Natural killer cell (primary cell): Measurements from ENCODE around the gene AJAP1. TPM values are rescaled to one million over a fixed set of nuclear protein-coding genes. Genes with fewer than 3 reads are reported as not detected.

Experiments
- ATAC-seq, 3 donors: fragments of 150-1000 bp in 2 of 3; fragments of 200-7000 bp in 1 of 3; cut with Tn5 transposase; 1 replicate in 1 of 3; 2 replicates in 2 of 3; pipeline ENCODE4 v1.10.0; 2021; ENCODE audit warnings: mild to moderate bottlenecking in 2 of 3, moderate library complexity in 2 of 3
- DNase-seq, 2 donors: peaks; one replicate each; pipeline versions ENCODE4 v3.0.0 to v3.0.0-alpha.2; 2013 to 2021; ENCODE audit warnings: mixed read lengths in 1 of 2
- H3K27ac ChIP-seq: one replicate; pipeline ENCODE4 v1.5.1; 2013; ENCODE audit warnings: mild to moderate bottlenecking, low read length
- H3K27me3 ChIP-seq: one replicate; pipeline ENCODE4 v1.6.1; 2013; ENCODE audit warnings: low read length; ENCODE audit not compliant: control insufficient read depth, insufficient read depth
- H3K36me3 ChIP-seq: one replicate; pipeline ENCODE4 v1.6.1; 2013; ENCODE audit warnings: low read length; ENCODE audit not compliant: control insufficient read depth, insufficient read depth
- H3K4me1 ChIP-seq: one replicate; pipeline ENCODE4 v1.6.1; 2013; ENCODE audit warnings: low read length; ENCODE audit not compliant: control insufficient read depth, insufficient read depth
- H3K4me3 ChIP-seq: one replicate; pipeline ENCODE4 v1.5.1; 2013; ENCODE audit warnings: low read length
- H3K9me3 ChIP-seq: one replicate; pipeline ENCODE4 v1.6.1; 2013; ENCODE audit warnings: low read length; ENCODE audit not compliant: control insufficient read depth, insufficient read depth
- H3K27ac Mint-ChIP-seq, 2 donors: one replicate each; pipeline ENCODE4 v1.8.0; 2022; ENCODE audit warnings: mild to moderate bottlenecking in 2 of 2, mixed read lengths in 2 of 2, moderate library complexity in 1 of 2
- H3K27me3 Mint-ChIP-seq, 2 donors: one replicate each; pipeline ENCODE4 v1.8.0; 2022; ENCODE audit warnings: low read depth in 2 of 2, mixed read lengths in 2 of 2
- H3K36me3 Mint-ChIP-seq: one replicate; pipeline ENCODE4 v1.8.0; 2022; ENCODE audit warnings: mixed read lengths
- H3K4me1 Mint-ChIP-seq, 2 donors: one replicate each; pipeline ENCODE4 v1.8.0; 2022; ENCODE audit warnings: mixed read lengths in 2 of 2
- H3K4me3 Mint-ChIP-seq: one replicate; pipeline ENCODE4 v1.8.0; 2022; ENCODE audit warnings: mild to moderate bottlenecking, moderate library complexity, mixed read lengths
- H3K9me3 Mint-ChIP-seq, 2 donors: one replicate each; pipeline ENCODE4 v1.8.0; 2022; ENCODE audit warnings: mixed read lengths in 2 of 2
- WGBS: methylation state at CpG from one replicate; pipeline ENCODE4 v1.1.7; 2013; ENCODE audit warnings: missing lambda C conversion rate; ENCODE audit not compliant: insufficient coverage; 5-methylcytosine and 5-hydroxymethylcytosine counted together
- intact Hi-C: fragments of 100-400 bp; cut with micrococcal nuclease; formaldehyde crosslinking; loops from one replicate; pipeline ENCODE4 v1.14.2; 2022
- total RNA-seq, 4 donors: library from RNA; stranded (reverse); fragments of 120-200 nt in 1 of 4; gene quantifications; one replicate each; pipeline versions ENCODE4 v1.2.3 to v1.2.4, GENCODE V29; 2013 to 2022
- TF ChIP-seq, protein P1 (sequence below): fragments of 200-600 bp; IDR thresholded peaks from one replicate; pipeline ENCODE4 v1.8.0; 2022; ENCODE audit warnings: antibody characterized with exemption

AJAP1 gene
- total RNA-seq, 3 donors from 2014 or later (not counting 1 experiment from before 2014, with no cell fraction given) = not detected

DNA sequence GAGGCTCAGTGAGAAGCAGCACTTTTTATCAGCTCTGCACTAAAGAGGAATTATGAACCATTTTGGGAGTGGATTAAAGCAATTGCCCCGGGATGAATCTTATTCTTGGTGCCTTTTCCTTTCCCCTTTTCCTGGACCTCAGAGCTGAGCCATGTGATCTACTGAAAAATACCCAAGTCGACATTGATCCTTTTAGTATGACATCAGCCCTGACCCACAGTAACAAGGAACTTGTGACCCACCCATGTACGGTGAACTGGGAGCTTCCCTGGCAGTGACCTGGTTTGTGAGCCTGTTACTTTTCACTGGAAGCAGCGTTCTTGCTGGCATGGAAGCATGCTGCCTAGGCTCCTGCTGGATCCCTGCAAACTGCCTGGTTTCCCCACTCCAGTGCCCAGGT lies 15.9 kb downstream of the AJAP1 start:
- Histone ChIP-seq H3K36me3 (no peaks in the 10 kb centered on the region), H3K27ac (no peak overlapping the region), H3K27me3 (no peaks in the 10 kb centered on the region), H3K9me3 (no peaks in the 10 kb centered on the region), H3K4me3 (no peak overlapping the region), H3K4me1 (no peaks in the 10 kb centered on the region)
- Mint-ChIP-seq H3K4me1 (no peaks in the 10 kb centered on the region), H3K36me3 (no peaks in the 10 kb centered on the region), H3K4me3 (no peak overlapping the region), H3K9me3 (no peaks in the 10 kb centered on the region), H3K27ac (no peak overlapping the region), H3K27me3 (no peaks in the 10 kb centered on the region)
- ATAC-seq = no peak
- intact Hi-C loops = no loop called here
- DNase-seq = no peak
- WGBS = 77% methylated on average over 4 of the region's 4 CpGs
- TF ChIP-seq, protein P1, sequence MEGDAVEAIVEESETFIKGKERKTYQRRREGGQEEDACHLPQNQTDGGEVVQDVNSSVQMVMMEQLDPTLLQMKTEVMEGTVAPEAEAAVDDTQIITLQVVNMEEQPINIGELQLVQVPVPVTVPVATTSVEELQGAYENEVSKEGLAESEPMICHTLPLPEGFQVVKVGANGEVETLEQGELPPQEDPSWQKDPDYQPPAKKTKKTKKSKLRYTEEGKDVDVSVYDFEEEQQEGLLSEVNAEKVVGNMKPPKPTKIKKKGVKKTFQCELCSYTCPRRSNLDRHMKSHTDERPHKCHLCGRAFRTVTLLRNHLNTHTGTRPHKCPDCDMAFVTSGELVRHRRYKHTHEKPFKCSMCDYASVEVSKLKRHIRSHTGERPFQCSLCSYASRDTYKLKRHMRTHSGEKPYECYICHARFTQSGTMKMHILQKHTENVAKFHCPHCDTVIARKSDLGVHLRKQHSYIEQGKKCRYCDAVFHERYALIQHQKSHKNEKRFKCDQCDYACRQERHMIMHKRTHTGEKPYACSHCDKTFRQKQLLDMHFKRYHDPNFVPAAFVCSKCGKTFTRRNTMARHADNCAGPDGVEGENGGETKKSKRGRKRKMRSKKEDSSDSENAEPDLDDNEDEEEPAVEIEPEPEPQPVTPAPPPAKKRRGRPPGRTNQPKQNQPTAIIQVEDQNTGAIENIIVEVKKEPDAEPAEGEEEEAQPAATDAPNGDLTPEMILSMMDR = no peak

DNA sequence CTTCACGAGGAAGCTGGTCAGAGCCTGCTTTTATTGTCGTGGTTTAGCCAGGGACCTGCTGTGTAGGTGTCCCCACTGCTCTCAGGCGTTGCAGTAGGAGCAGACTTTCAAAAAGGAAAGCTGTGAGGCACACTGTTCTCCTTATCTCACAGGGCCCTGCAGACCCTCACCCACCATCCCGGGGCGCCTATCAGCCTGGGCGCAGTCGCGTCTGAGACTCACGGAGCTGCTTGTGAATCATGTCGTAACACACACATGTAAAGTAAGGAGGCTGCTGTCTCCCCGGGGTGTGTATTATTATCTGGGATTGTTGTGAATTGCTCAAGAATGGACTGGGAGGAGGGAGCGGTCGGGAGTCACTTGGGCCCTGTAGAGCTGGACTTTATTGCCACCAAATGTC lies 17.4 kb downstream of the AJAP1 start:
- Mint-ChIP-seq H3K4me1 (no peaks in the 10 kb centered on the region), H3K4me3 (no peak overlapping the region), H3K27me3 (no peaks in the 10 kb centered on the region), H3K36me3 (no peaks in the 10 kb centered on the region), H3K27ac (no peak overlapping the region), H3K9me3 (no peaks in the 10 kb centered on the region)
- WGBS = 76% methylated on average over 13 of the region's 13 CpGs
- TF ChIP-seq, protein P1 = no peak
- Histone ChIP-seq H3K4me3 (no peak overlapping the region), H3K4me1 (no peaks in the 10 kb centered on the region), H3K9me3 (no peaks in the 10 kb centered on the region), H3K36me3 (no peaks in the 10 kb centered on the region), H3K27ac (no peak overlapping the region), H3K27me3 (no peaks in the 10 kb centered on the region)
- DNase-seq (no peak), ATAC-seq (no peak)
- intact Hi-C loops = no loop called here

DNA sequence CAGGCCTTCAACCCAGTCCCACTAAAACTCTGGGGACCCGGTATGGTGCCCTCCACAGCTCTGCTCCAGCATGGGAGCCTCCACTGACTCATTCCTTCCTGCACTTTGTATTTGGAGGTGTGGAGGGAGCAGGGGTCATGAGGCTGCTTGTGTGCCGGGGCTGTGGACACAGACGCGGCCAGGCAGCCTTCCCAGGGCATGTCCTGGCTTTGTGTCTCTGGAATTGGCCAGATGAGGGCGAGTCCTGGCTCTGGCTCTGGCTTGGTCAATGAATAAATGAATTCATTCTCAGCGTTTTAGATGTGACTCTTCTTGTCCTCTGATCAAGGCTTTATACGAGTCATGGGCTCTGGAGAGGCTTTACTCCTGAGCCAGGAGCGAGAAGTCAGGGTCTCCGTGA lies 19.1 kb downstream of the AJAP1 start:
- Mint-ChIP-seq H3K27ac (no peak overlapping the region), H3K36me3 (no peaks in the 10 kb centered on the region), H3K4me3 (no peak overlapping the region), H3K4me1 (no peaks in the 10 kb centered on the region), H3K9me3 (no peaks in the 10 kb centered on the region), H3K27me3 (no peaks in the 10 kb centered on the region)
- H3K4me3 ChIP-seq = no peak overlapping the region
- no peaks in the 10 kb centered on the region for H3K36me3 ChIP-seq
- H3K27me3 ChIP-seq = no peaks in the 10 kb centered on the region
- DNase-seq (no peak), ATAC-seq (no peak)
- no peak overlapping the region for H3K27ac ChIP-seq
- H3K4me1 ChIP-seq = no peaks in the 10 kb centered on the region
- no peaks in the 10 kb centered on the region for H3K9me3 ChIP-seq
- 85% methylated on average over 9 of the region's 9 CpGs for WGBS
- TF ChIP-seq, protein P1 = no peak
- intact Hi-C loops = no loop called here

DNA sequence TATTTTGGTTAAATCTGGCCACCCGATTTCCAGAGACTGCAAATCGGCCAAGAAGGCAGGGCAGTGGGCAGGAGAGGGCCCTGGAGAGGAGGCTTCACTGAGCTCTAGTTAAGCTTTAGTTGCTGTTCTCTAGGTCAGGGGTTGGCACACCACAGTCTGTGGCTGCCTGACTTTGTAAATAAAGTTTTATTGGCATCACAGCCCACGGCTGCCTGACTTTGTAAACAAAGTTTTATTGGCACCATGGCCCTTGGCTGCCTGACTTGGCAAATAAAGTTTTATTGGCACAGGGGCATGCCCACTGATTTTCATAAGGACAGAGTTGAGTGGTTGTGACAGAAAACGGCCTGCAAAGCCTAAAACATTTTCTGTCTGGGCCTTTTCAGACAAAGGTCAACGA lies 19.7 kb downstream of the AJAP1 start:
- ATAC-seq (no peak), DNase-seq (no peak)
- no peaks in the 10 kb centered on the region for H3K36me3 Mint-ChIP-seq
- no peak overlapping the region for H3K4me3 Mint-ChIP-seq
- WGBS = 73% methylated on average over 5 of the region's 5 CpGs
- H3K36me3 ChIP-seq = no peaks in the 10 kb centered on the region
- no peak overlapping the region for H3K4me3 ChIP-seq
- no peaks in the 10 kb centered on the region for H3K4me1 Mint-ChIP-seq
- no peaks in the 10 kb centered on the region for H3K9me3 Mint-ChIP-seq
- H3K4me1 ChIP-seq = no peaks in the 10 kb centered on the region
- TF ChIP-seq, protein P1 = no peak
- H3K27me3 Mint-ChIP-seq = no peaks in the 10 kb centered on the region
- H3K9me3 ChIP-seq = no peaks in the 10 kb centered on the region
- H3K27me3 ChIP-seq = no peaks in the 10 kb centered on the region
- H3K27ac ChIP-seq = no peak overlapping the region
- H3K27ac Mint-ChIP-seq = no peak overlapping the region
- intact Hi-C loops = no loop called here
